ENCODE measurements around the gene PDS5A. TPM values are rescaled to one million over a fixed set of nuclear protein-coding genes. Genes with fewer than 3 reads are reported as not detected.

The PDS5A gene
- total RNA-seq, 1 experiment from 2014 or later = 78.8 TPM

GRCh38 chr4:39936565-39937418 lies 40.9 kb downstream of the PDS5A start:
- no peak for DNase-seq
- ChIA-PET POLR2A (no interaction called here), CTCF (no interaction called here)
- H3K9me3 Mint-ChIP-seq (ENCODE audit: unreplicated experiment) = no peaks in the 10 kb centered on the region
- peaks cover 12% of the 10 kb centered on the region for H3K4me1 Mint-ChIP-seq (ENCODE audit: low read depth, unreplicated experiment)
- Histone ChIP-seq H3K4me1 (peaks cover 6% of the 10 kb centered on the region; the same call in 1 of the 2 replicates), H3K9me3 (no peaks in the 10 kb centered on the region), H3K36me3 (ENCODE audit: control insufficient read depth, insufficient read depth, low read length) (no peaks in the 10 kb centered on the region; the same call in none of the 2 replicates), H3K27me3 (replicated peaks; ENCODE audit: control insufficient read depth, insufficient read depth, low read length) (no peaks in the 10 kb centered on the region), H3K4me3 (ENCODE audit: low read depth, low read length) (no peak overlapping the region)
- no TSS peak for BruUV-seq (replicated peaks)
- H3K36me3 Mint-ChIP-seq (ENCODE audit: insufficient read depth, unreplicated experiment) = peaks cover 18% of the 10 kb centered on the region
- TF ChIP-seq CTCF (IDR thresholded peaks at IDR 0.05; ENCODE audit: insufficient read depth in 1 of 2, low read depth in 1 of 2, low read length in 1 of 2, severe bottlenecking in 1 of 2, unreplicated experiment in 1 of 2) = no peak
- intact Hi-C loops (cut with micrococcal nuclease; ENCODE audit: unreplicated experiment) = no loop called here
- no peak overlapping the region for H3K4me3 Mint-ChIP-seq (ENCODE audit: unreplicated experiment)
- peak overlapping the region; percentile 55 for H3K27ac Mint-ChIP-seq (ENCODE audit: unreplicated experiment)
- H3K27me3 Mint-ChIP-seq (ENCODE audit: insufficient read depth, unreplicated experiment) = no peaks in the 10 kb centered on the region

GRCh38 chr4:39933671-39934590 lies 43.8 kb downstream of the PDS5A start:
- ChIA-PET POLR2A (interaction anchor here (0.6 kb wide), 1 partner anchor 236 kb away, joined by 6 read pairs; the partner anchor contains the start of gene UBE2K), CTCF (no interaction called here)
- Histone ChIP-seq H3K4me1 (peaks cover 6% of the 10 kb centered on the region; the same call in 1 of the 2 replicates), H3K27me3 (replicated peaks; ENCODE audit: control insufficient read depth, insufficient read depth, low read length) (no peaks in the 10 kb centered on the region), H3K9me3 (no peaks in the 10 kb centered on the region), H3K36me3 (ENCODE audit: control insufficient read depth, insufficient read depth, low read length) (no peaks in the 10 kb centered on the region; the same call in none of the 2 replicates), H3K4me3 (ENCODE audit: low read depth, low read length) (no peak overlapping the region)
- peak overlapping the region; percentile 26 for H3K27ac Mint-ChIP-seq (ENCODE audit: unreplicated experiment)
- DNase-seq = no peak
- no TSS peak for BruUV-seq (replicated peaks)
- peaks cover 18% of the 10 kb centered on the region for H3K36me3 Mint-ChIP-seq (ENCODE audit: insufficient read depth, unreplicated experiment)
- intact Hi-C loops (cut with micrococcal nuclease; ENCODE audit: unreplicated experiment) = no loop called here
- H3K4me1 Mint-ChIP-seq (ENCODE audit: low read depth, unreplicated experiment) = peaks cover 12% of the 10 kb centered on the region
- no peak for TF ChIP-seq CTCF (IDR thresholded peaks at IDR 0.05; ENCODE audit: insufficient read depth in 1 of 2, low read depth in 1 of 2, low read length in 1 of 2, severe bottlenecking in 1 of 2, unreplicated experiment in 1 of 2)
- no peaks in the 10 kb centered on the region for H3K27me3 Mint-ChIP-seq (ENCODE audit: insufficient read depth, unreplicated experiment)
- H3K9me3 Mint-ChIP-seq (ENCODE audit: unreplicated experiment) = no peaks in the 10 kb centered on the region
- no peak overlapping the region for H3K4me3 Mint-ChIP-seq (ENCODE audit: unreplicated experiment)

DNA sequence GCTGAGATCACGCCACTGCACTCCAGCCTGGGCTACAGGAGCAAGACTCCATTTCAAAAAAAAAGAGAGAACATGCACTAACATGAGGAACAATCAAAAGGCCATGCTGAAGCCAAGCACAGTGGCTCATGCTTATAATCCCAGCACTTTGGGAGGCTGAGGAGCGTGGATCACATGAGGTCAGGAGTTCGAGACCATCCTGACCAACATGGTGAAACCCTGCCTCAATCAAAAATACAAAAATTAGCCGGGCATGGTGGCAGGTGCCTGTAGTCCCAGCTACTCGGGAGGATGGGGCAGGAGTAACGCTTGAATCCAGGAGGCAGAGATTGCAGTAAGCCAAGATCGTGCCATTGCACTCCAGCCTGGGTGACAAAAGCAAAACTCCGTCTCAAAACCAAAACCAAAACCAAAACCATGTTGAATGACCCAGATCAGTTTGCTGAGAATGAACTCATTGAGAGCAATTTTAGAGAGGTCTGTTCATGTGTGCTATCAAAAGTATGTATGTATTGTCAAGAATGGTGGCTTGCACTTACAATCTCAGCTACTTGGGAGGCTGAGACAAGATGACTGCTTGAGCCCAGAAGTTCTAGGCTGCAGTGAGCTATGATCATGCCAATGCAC lies 44.8 kb downstream of the PDS5A start:
- Histone ChIP-seq H3K4me3 (ENCODE audit: low read depth, low read length) (no peak overlapping the region), H3K36me3 (ENCODE audit: control insufficient read depth, insufficient read depth, low read length) (no peaks in the 10 kb centered on the region; the same call in none of the 2 replicates), H3K27me3 (replicated peaks; ENCODE audit: control insufficient read depth, insufficient read depth, low read length) (no peaks in the 10 kb centered on the region), H3K9me3 (no peaks in the 10 kb centered on the region), H3K4me1 (peaks cover 6% of the 10 kb centered on the region; the same call in 1 of the 2 replicates)
- no peak for DNase-seq
- CTCF ChIA-PET = no interaction called here
- POLR2A ChIA-PET = no interaction called here
- Mint-ChIP-seq H3K4me1 (ENCODE audit: low read depth, unreplicated experiment) (peaks cover 12% of the 10 kb centered on the region), H3K36me3 (ENCODE audit: insufficient read depth, unreplicated experiment) (peaks cover 22% of the 10 kb centered on the region), H3K27me3 (ENCODE audit: insufficient read depth, unreplicated experiment) (no peaks in the 10 kb centered on the region), H3K4me3 (ENCODE audit: unreplicated experiment) (no peak overlapping the region), H3K9me3 (ENCODE audit: unreplicated experiment) (no peaks in the 10 kb centered on the region), H3K27ac (ENCODE audit: unreplicated experiment) (peak overlapping the region; percentile 49)
- BruUV-seq (replicated peaks) = no TSS peak
- TF ChIP-seq CTCF (IDR thresholded peaks at IDR 0.05; ENCODE audit: insufficient read depth in 1 of 2, low read depth in 1 of 2, low read length in 1 of 2, severe bottlenecking in 1 of 2, unreplicated experiment in 1 of 2) = no peak
- intact Hi-C loops (cut with micrococcal nuclease; ENCODE audit: unreplicated experiment) = no loop called here
